Iris pigment epithelial cell (primary cell): ENCODE measurements around the gene PGA4.
"Not testable (repeated sequence)": the region's sequence is repeated elsewhere in the genome, so short reads cannot be mapped to it uniquely, and the experiment has no call there.

Source experiments
- DNase-seq: peaks from one replicate; pipeline ENCODE4 v3.0.0-alpha.2; 2011; ENCODE audit warnings: low read depth

PGA4 gene

DNA sequence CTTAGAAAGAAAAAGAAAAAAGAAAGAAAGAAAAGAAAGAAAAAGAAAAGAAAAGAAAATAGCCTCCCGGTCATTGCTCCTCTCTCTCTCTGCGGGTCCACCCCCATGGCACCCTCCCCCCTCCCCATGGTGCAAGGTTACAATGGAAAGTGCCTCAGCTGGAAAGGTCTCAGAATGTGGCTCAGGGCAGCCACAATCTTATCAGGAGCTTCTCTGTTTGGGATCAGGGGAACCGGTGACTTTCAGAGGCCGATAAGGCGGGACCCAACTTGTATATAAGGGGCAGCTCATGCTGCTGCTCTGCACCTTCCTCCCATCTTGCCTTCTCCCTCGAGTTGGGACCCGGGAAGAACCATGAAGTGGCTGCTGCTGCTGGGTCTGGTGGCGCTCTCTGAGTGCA is at the start of gene PGA4:
Gene PGA4, plus strand, starts transcription at position 301 of the 400 bp plus-strand sequence. Its CDS starts 54 bp downstream, at position 355.
- not testable (repeated sequence) for DNase-seq

DNA sequence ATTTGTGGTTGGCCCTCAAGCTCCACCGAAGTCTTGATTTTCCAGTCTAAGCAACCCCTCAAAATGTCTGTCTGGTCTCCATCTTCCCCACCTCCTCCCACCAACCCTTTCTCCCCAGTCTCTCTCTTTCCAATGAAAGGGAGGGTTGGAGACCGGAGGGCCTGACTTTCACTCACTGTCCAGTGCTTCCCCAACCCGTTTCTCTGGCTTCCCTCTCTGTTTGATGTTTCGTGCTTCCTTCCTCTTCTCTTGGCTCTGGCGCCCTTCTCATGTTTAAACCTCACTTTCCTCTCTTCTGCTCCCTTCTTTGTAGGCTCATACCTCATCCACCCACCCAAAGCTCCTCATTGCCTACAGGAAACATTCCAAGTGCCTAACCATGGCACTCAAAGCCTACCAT is 49.8 kb upstream of the PGA4 start:
- DNase-seq: no peak

DNA sequence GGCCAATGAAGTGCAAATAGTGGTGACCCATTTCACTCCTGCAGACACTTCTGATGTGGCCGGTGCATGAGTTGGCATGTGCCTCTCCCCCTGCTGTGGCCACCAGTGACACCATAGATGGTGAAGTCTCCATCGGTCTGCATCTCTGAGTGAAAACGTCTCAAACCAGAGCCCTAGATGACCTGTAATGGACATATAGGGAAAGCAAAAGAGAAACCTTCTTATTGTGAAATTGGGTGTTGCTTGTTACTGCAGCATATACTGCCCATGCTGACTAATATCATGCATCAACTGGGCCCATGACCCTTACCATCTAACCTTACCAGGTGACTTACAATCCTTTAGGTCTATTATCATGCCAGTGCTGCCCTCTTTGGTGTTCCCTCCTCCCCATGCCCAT is 49.3 kb upstream of the PGA4 start:
- no peak for DNase-seq

DNA sequence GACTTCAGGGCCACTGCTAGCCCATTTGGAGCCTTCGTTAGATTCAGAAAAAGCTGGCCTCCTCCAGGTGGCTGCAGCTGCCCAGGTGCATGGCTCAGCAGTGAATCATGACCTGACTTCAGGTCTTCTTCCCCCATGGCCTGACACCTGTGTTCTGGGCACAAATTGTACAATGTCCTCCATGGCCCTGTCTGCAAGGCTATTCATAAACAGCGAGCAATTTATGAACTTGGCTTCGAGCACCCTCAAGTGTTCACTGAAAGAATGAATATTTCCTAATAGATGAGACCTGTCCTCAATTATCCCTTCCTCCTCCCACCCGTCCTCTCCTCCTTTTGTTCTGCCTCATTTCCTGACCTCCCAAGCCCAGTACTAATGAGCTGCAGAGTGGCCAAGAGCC is 48.7 kb upstream of the PGA4 start:
- no peak for DNase-seq

DNA sequence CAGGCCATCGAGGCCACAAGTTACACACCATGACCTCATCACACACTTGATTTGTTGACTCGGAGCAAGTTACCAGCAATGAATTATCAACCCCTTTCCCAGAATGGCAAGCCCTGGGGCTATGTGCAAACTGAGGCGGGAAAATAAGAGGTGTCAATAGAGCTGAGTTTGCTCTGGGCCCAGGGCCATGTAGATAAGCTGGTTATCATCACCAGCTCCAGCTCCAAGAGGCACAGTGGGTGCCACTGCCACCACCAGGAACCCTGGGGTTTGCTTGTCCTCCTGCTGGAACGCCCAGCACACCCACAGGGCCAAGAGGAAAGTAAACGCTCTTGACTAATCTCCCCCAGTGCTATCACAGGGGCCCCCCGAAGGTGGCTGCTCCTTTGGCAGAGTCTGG is 47.9 kb upstream of the PGA4 start:
- no peak for DNase-seq

DNA sequence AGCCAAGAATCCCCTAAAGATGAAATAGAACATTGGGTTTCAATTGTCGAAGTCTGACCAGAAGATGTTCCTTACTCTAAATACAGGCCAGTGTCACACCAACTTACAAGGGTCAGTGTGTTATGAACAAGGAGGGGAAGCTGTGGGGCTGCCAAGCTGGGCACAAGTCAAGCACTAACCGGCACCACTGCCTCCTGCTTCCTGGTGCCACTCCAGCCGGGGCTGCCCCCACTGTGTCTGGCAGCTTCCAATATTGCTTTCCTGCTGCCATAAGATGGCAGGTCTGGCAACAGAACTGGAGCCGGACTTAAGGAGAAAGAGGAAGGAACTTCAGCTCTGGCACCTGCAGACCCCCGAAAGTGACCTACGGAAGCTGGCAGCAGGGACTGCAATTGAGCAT is 47.2 kb upstream of the PGA4 start:
- DNase-seq: no peak

DNA sequence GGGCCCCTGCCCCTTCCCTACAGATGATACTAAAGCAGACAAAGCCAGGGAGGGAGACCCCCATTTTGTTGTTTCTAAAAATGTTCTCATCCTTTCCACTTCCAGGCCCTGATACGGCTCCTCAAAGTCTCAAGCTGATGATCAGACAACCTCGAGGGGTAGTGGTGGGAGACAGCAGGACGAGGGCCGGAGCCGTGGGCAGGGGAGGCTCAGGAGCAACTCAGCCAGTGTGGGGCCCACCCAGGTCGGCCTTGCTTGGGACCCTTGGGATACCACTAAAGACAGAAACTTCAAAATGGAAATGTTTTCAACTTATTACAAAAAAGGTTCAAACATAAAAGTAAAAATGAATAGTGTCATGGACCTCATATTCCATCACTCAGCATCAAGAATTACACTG is 45.7 kb upstream of the PGA4 start:
- no peak for DNase-seq

DNA sequence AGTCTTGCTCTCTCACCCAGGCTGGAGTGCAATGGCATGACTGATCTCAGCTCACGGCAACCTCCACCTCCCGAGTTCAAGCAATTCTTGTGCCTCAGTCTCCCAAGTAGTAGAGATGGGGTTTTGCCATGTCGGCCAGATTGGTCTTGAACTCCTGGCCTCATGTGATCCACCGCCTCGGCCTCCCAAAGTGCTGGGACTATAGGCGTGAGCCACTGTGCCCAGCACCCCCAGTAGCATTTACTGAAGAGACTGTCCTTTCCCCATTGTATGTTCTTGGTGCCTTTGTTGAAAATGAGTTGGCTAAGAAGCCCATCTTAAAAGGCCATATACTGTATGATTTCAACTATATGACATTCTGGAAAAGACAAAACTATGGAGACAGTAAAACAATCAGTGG is 41.9 kb upstream of the PGA4 start:
- not testable (repeated sequence) for DNase-seq

DNA sequence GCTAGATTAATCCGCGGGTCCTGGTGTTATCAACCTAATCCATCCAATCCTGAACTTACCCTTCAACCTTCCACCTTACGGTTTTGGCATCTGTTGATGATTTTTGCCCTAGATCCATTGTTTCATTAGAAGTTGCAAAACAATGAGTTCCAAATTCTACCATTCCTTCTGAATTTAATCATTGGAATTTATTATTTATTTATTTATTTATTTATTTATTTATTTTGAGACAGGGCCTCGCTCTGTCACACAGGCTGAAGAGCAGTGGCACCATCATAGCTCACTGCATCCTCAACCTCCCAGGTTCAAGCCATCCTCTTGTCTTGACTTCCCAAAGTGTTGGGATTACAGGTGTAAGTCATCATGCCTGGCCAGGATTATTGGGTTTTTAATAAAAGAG is 40.7 kb upstream of the PGA4 start:
- no peak for DNase-seq

DNA sequence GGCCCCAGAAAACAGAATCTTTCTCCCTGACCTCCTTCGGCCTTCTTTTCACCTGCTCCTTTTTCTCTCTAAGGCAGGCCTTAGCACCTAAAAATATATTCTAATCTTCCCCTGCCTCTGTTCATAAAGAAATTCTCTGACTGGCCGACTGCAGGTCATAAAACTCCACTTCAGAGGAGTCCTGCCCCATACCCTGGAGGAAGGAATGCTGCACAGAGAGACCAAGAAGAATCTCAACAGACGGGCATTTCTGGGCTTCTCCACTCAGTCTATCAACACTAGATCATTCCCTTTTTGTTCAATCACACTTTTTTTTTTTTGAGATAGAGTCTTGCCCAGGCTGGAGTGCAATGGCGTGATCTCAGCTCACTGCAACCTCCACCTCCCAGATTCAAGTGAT is 38.5 kb upstream of the PGA4 start:
- no peak for DNase-seq

DNA sequence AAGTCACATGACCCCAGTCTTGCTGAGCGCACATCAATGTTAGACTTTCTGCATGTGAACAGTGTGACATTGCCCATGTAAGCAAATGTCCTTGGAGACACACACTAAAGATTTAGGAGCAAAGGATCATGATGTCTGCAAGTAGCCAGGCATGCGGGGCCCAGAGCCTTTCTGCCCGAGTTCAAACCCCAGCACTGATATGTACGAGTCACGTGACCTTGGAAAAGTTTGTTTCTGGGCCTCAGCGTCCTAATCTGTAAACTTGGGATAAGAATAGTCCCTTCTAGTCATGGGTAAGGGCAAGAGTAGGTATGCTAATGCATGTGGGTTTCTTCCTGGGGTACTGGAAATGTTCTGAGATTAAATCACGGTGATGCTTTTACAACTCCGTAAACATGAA is 35.6 kb upstream of the PGA4 start:
- no peak for DNase-seq

DNA sequence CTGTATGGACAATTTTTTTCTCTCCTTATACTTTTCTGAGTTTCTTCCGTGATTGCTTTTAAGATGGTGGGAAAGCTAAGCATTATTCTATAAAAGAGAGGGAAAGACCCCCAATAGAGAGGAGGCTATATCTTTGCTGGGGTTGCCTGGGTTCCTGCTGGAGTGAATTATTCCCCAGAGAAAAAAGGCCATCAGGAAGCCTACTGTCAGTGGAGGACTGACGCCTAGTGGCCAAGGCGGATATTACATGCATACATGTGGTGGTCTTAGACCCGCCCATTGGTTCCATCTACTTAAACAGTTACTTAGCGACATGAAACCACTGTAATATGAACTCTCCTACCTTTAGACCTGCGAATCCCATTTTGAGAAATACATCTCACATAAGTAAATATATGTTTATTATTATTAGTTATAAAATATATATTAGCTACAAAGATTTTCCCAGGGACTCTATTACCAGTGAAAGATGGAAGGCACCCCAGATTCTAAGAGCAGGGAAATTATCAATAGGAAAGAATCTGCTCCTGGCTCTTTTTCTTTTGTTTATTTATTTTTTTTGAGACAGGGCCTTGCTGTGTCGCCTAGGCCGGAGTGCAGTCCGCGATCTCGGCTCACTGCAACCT is 34.5 kb upstream of the PGA4 start:
- DNase-seq: peak; percentile 69

DNA sequence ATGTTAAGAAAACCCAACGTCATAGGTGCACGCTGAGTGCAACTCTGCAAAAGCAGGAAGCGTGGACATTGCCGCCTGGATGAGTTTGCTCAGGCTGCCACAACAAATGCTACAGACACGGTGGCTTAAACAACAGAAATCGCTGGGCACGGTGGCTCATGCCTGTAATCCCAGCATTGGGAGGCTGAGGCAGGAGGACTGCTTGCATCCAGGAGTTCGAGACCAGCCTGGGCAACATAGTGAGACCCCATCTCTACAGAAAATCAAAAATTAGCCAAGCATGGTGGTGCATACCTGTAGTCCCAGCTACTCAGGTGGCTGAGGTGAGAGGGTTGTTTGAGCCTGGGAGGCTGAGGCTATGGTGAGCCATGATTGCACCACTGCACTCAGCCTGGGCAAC is 32.2 kb upstream of the PGA4 start:
- no peak for DNase-seq

DNA sequence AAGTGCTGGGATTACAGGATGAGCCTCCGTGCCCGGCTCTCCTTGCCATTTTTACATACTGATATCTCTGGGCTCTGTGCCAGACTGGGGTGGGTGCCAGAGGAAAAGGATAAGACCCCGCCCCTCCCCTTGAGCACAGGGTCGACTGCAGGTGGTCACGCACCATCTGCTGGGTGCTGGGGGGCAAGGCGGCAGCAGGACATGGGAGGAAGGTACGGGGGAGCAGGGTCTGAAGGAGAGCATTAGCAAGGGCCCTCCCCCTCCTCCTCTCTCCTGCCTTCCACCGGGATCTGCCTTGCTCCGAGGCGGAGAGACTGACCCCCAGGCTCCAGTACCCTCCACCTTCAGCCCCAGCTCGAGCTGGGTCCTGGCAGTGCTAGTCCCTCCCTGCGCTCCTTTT is 28.6 kb upstream of the PGA4 start:
- no peak for DNase-seq

DNA sequence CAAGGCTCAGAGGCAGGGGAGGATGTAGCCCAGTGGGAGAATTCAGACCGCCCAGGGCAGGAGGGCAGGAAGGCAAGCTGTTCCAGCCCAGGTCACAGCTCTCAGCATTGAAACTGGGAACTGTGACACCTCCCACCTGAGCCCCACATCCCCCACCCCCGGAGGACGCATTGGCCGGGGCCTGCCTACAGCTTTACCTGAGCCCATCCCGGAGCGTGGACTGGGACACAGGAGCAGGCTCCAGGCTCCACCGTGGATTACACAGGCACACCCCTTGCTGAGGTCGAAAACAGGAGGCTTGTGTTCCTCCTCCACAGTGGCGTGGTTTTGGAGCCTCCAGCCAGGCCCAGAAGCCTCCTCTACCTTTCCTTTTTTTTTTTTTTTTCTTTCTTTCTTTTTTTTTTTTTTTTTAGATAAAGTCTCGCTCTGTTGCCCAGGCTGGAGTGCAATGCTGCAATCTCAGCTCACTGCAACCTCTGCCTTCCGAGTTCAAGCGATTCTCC is 27.9 kb upstream of the PGA4 start:
- DNase-seq: no peak

DNA sequence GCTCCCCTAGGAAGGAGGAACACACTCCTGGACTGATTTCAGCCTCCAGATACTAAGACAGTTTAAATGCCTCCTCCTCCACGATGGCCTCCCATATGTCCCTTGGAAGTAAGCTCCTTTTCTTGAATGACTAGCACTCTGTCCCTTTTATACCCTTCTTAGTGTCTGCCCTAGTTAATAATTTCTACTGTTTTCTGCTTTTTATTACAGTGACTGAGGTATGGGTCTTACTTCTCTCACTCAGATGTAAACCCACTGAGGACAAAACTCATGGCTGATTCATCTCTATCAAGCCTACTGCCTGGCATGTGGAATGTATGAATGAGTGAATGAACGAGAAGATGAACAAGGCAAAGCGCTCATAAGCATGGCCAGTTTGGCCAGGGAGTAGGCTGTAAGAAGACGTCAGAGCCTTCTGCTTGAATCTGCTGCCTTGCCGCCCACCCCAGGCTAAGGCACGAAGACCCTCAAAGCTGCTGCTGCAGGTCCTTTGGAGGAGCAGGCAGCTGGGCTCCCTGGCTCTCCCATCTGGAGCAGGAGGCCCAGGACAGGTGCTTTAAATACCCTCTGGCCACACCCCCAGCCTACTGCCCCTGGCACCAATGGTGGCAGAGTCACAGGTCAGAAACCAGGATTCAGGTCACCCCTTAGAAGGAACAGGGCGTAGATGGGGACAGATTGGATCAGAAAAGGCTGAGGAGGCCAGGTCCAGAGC is 27.0 kb upstream of the PGA4 start:
- no peak for DNase-seq

DNA sequence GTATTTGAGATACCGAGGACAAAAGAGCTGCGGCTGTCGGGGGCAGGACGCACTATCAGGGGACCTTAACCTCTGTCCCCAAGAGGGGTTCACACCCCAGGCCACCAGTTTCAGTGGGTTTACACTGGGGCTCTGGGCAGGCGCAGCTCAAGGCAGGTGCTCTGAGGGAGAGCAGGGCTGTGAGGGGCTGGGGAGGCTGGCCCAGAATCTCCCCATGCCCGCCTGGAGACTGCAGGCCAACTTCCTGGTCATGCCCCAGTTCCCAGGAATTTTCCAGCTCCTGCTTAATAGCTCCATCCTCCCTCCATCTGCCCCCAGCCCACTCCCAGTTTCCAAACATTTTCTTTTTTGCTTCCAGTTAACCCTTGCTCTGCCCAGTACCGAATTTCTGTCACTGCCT is 26.4 kb upstream of the PGA4 start:
- no peak for DNase-seq

DNA sequence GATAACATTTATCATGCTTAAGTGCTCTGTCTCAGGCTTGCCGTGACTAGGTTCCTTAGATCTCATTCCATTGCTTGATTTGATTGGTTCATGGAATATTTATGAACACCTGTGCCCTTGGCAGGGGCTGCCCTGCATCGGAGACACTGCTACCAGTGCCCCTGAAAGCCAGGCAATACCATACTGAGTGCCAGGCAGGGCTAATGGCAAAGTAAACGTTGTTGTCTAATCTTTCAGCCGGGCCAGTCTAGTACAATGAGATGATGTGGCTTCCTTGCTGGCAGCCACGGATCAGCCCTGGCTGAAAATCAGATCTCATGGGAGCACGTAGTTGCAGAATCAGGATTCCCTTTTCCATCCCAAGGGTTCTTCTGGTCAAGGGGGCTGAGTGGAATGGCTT is 23.8 kb upstream of the PGA4 start:
- no peak for DNase-seq

DNA sequence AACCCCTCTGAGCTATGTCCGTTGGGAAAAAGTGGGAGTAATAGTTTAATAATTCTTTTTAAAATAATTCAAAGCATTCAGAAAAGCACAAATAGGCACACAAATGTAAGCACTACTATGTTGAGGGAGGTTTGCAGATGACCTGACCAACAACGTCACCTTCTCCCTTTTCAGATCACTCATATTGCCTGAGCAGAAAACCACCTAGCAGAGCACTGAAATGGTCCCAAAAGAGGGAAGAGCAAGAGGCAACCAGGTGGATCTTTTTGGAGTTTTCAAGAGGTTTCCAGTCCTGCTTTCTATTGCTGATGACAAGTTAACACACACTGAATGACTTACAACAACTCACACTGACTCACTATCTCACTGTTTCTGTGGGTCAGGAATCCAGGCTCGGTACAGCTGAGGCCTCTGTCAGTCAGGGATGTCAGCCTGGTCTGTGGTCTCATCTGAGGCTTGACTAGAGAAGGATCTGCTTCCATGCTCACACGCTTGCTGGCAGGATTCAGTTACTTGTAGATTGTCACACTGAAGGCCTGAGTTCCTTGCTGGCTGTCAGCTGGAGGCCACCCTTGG is 23.1 kb upstream of the PGA4 start:
- no peak for DNase-seq

DNA sequence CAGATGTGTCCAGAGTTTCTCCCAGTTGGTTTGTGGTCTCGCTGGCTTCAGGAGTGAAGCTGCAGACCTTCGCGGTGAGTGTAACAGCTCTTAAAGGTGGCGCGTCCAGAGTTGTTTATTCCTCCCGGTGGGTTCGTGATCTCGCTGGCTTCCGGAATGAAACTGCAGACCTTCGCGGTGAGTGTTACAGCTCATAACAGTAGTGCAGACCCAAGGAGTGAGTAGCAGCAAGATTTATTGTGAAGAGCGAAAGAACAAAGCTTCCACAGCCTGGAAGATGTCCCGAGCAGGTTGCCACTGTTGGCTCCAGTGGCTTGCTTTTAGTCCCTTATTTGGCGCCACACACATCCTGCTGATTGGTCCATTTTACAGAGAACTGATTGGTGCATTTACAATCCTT is 20.7 kb upstream of the PGA4 start:
- DNase-seq: no peak

DNA sequence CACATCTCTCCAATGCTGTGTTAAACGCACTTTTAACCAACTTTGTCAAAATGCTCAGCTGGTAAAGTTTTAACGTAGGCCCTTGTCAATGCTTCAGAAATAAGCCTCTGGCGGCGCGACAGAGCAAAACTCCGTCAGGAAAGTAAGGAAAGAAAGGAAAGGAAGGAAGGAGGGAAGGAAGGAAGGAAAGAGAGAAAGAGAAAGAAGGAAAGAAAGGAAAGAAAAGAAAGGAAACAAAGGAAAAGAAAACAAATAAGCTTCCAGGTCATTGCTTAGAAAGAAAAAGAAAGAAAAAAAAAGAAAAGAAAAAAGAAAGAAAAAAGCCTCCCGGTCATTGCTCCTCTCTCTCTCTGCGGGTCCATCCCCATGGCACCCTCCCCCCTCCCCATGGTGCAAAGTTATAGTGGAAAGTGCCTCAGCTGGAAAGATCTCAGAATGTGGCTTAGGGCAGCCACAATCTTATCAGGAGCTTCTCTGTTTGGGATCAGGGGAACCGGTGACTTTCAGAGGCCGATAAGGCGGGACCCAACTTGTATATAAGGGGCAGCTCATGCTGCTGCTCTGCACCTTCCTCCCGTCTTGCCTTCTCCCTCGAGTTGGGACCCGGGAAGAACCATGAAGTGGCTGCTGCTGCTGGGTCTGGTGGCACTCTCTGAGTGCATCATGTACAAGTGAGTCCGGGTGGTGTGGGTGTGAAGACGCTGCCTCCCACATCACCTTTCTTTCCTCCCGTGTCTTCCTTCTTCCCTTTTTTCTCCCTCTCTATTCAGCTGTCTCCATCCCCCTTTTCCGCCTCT is 19.0 kb upstream of the PGA4 start, which contains the start of gene PGA3:
Gene PGA3, plus strand, starts transcription at position 566 of the 797 bp plus-strand sequence. Its CDS starts 50 bp downstream, at position 616.
- DNase-seq: not testable (repeated sequence)

DNA sequence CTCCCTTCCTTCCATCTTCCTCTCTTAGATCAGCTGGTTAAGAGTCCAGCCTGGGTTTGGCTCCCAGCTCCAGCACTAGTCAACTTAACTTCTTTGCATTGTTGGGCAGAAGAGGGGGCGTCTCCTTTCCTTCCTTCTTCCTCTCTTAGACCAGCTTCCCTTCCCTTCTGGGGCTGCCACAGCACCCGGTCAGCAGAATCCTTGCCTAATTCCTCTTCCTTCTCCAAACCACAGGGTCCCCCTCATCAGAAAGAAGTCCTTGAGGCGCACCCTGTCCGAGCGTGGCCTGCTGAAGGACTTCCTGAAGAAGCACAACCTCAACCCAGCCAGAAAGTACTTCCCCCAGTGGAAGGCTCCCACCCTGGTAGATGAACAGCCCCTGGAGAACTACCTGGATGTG is 18.3 kb upstream of the PGA4 start:
- DNase-seq: not testable (repeated sequence)
